Measurements from ENCODE around the gene GCG. TPM values are rescaled to one million over a fixed set of nuclear protein-coding genes. Genes with fewer than 3 reads are reported as not detected.
A peak's percentile ranks its signal among the peaks of the same experiment; 100 is the strongest.

The GCG gene
- total RNA-seq, 1 donor from 2014 or later = 128 TPM

DNA sequence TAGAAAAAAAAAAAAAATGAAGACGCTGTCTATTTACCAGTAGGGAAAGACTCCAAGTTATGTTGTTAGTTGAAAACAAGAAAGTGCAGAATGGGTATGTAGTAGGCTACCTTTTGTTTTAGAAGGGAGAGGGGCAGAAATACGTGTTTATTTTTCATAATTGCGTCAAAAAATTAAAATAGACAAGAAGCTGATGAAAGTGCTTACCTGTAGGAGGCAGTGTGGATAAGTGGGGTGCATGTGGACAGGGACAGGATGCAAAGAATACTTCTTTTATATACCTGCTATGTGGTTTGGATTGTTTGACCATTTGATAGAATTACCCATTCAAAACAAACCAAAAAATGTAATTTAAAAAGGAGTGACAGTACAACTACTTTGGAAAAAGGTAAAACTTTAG is 3.0 kb upstream of the GCG start:
- no peaks in the 10 kb centered on the region for H3K9me3 Mint-ChIP-seq (ENCODE audit: low read depth)
- no peaks in the 10 kb centered on the region for H3K4me1 Mint-ChIP-seq (ENCODE audit: low read depth)
- H3K27ac Mint-ChIP-seq = no peak overlapping the region
- no peak for DNase-seq (ENCODE audit: low spot score, unreplicated experiment)
- H3K27me3 Mint-ChIP-seq = peaks cover 28% of the 10 kb centered on the region
- H3K4me3 Mint-ChIP-seq (ENCODE audit: low read depth) = no peak overlapping the region
- H3K36me3 Mint-ChIP-seq (ENCODE audit: insufficient read depth) = no peaks in the 10 kb centered on the region
- TF ChIP-seq, protein P1, sequence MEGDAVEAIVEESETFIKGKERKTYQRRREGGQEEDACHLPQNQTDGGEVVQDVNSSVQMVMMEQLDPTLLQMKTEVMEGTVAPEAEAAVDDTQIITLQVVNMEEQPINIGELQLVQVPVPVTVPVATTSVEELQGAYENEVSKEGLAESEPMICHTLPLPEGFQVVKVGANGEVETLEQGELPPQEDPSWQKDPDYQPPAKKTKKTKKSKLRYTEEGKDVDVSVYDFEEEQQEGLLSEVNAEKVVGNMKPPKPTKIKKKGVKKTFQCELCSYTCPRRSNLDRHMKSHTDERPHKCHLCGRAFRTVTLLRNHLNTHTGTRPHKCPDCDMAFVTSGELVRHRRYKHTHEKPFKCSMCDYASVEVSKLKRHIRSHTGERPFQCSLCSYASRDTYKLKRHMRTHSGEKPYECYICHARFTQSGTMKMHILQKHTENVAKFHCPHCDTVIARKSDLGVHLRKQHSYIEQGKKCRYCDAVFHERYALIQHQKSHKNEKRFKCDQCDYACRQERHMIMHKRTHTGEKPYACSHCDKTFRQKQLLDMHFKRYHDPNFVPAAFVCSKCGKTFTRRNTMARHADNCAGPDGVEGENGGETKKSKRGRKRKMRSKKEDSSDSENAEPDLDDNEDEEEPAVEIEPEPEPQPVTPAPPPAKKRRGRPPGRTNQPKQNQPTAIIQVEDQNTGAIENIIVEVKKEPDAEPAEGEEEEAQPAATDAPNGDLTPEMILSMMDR (IDR thresholded peaks at IDR 0.05; ENCODE audit: unreplicated experiment) = no peak

DNA sequence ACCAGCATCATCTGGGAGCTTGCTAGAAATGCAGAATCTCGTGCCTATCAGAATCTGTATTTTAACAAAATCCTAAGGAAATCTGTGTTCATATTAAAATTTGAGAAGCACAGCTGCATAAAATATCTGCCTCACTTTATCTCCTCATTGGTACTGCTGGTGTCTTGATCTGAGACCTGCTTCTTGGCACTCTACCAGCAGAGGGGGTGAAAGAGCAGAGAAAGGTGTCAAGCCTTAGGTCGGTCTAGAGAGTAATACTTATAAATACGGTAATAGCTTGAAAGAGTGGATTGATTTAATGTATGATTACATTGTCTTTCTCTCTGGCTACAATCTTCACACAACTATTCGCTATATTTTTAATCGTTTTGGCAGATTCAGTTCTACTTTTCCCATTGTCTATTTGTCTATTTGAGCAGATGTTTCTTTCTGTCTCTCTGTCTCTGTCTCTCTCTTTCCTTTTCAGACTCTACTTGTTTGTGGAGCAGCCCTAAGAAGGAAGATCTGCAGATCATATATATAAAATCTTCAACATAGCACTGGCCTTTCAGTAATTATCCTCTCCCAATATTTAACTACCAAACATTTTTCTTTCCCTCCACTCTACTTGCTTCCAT is 1.7 kb upstream of the GCG start:
- Mint-ChIP-seq H3K36me3 (ENCODE audit: insufficient read depth) (no peaks in the 10 kb centered on the region), H3K27ac (no peak overlapping the region), H3K9me3 (ENCODE audit: low read depth) (no peaks in the 10 kb centered on the region), H3K27me3 (peaks cover 35% of the 10 kb centered on the region), H3K4me1 (ENCODE audit: low read depth) (no peaks in the 10 kb centered on the region), H3K4me3 (ENCODE audit: low read depth) (no peak overlapping the region)
- DNase-seq (ENCODE audit: low spot score, unreplicated experiment) = peak; percentile 37
- TF ChIP-seq, protein P1 (IDR thresholded peaks at IDR 0.05; ENCODE audit: unreplicated experiment) = peak; percentile 75

DNA sequence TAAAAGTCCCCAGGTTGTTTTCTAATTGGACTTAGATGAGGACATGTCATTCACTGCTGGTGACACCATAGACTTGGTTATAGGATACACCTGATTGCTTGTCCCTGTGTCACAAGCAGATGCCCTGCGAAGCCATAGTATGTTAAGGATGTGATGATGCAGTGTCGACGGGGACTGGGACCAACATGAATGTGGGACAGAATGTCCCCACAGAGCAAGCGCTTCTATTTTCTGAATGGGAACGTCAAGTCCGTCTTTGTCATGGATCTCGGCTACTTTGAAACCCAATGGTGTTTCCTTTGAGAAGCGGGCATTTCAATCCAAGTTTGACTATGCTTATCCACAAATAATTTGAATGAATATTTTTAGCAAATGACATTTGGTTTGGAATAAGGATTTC is 2.1 kb downstream of the GCG start:
- no peak overlapping the region for H3K4me3 Mint-ChIP-seq (ENCODE audit: low read depth)
- H3K4me1 Mint-ChIP-seq (ENCODE audit: low read depth) = no peaks in the 10 kb centered on the region
- no peak overlapping the region for H3K27ac Mint-ChIP-seq
- DNase-seq (ENCODE audit: low spot score, unreplicated experiment) = no peak
- no peaks in the 10 kb centered on the region for H3K9me3 Mint-ChIP-seq (ENCODE audit: low read depth)
- no peaks in the 10 kb centered on the region for H3K36me3 Mint-ChIP-seq (ENCODE audit: insufficient read depth)
- TF ChIP-seq, protein P1 (IDR thresholded peaks at IDR 0.05; ENCODE audit: unreplicated experiment) = no peak
- peaks cover 58% of the 10 kb centered on the region for H3K27me3 Mint-ChIP-seq

DNA sequence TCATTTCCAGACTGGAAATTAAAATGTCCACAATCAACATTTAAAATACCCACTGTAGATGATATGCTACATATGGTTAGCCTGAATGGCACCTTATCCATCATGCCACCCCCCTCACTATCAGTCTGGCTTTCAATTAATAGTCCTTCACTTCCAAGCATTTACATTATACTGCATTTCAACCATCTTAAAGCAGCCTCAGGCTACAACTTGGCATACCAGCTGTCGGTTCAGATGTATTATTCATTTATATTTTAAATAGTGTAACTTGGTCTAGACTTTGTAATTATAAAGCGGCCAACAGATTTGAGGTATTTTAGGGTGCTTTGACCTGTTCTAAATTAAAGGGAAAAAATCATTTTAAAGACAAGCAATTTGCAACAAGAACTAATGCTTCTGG is 2.6 kb downstream of the GCG start:
- no peaks in the 10 kb centered on the region for H3K4me1 Mint-ChIP-seq (ENCODE audit: low read depth)
- no peak for DNase-seq (ENCODE audit: low spot score, unreplicated experiment)
- TF ChIP-seq, protein P1 (IDR thresholded peaks at IDR 0.05; ENCODE audit: unreplicated experiment) = no peak
- peaks cover 55% of the 10 kb centered on the region for H3K27me3 Mint-ChIP-seq
- H3K4me3 Mint-ChIP-seq (ENCODE audit: low read depth) = no peak overlapping the region
- H3K9me3 Mint-ChIP-seq (ENCODE audit: low read depth) = no peaks in the 10 kb centered on the region
- no peaks in the 10 kb centered on the region for H3K36me3 Mint-ChIP-seq (ENCODE audit: insufficient read depth)
- H3K27ac Mint-ChIP-seq = no peak overlapping the region

DNA sequence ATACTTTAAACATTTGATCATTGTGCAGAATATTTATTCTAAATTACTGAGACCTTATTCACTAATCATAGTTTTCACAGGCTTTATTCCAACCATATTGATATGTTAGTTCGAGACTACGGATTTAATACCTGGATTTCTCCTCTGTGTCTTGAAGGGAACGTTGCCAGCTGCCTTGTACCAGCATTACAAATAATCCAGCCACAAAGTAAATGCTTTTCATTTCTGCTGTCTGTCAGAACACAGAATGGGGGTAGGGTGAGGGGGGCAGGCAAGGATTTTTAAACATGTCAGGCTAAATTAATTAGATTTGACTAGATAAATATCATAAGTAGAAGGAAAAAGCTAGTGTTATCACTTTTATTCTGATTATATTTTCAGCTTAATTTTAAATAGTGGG is 3.1 kb downstream of the GCG start:
- Mint-ChIP-seq H3K36me3 (ENCODE audit: insufficient read depth) (no peaks in the 10 kb centered on the region), H3K27ac (no peak overlapping the region)

More for the DNA sequence above, 3.1 kb downstream of the GCG start:
- no peak for DNase-seq (ENCODE audit: low spot score, unreplicated experiment)
- H3K4me1 Mint-ChIP-seq (ENCODE audit: low read depth) = no peaks in the 10 kb centered on the region
- no peaks in the 10 kb centered on the region for H3K9me3 Mint-ChIP-seq (ENCODE audit: low read depth)
- H3K27me3 Mint-ChIP-seq = peaks cover 51% of the 10 kb centered on the region
- TF ChIP-seq, protein P1 (IDR thresholded peaks at IDR 0.05; ENCODE audit: unreplicated experiment) = no peak
- H3K4me3 Mint-ChIP-seq (ENCODE audit: low read depth) = no peak overlapping the region

Data from progenitor cell of endocrine pancreas (in vitro differentiated cells).